Fibroblast of mammary gland (primary cell): ENCODE results near the gene B4GALT5.
A peak's percentile ranks its signal among the peaks of the same experiment; 100 is the strongest.

Experiments
- DNase-seq: peaks from one replicate; pipeline ENCODE4 v3.0.0-alpha.2; 2010; ENCODE audit warnings: low read depth
- H3K4me3 ChIP-seq: 2 replicates; pipeline ENCODE4 v1.5.1; 2011; ENCODE audit warnings: low read depth, mild to moderate bottlenecking, low read length, moderate library complexity; ENCODE audit not compliant: control insufficient read depth
- CTCF ChIP-seq: conservative IDR thresholded peaks from 2 replicates; pipeline ENCODE4 v1.5.1; 2011; ENCODE audit warnings: low read depth, low read length, inconsistent platforms; ENCODE audit not compliant: control insufficient read depth, insufficient read depth

The B4GALT5 gene

GRCh38 chr20:49687595-49688567 lies 25.8 kb downstream of the B4GALT5 start:
- no peak for TF ChIP-seq CTCF
- H3K4me3 ChIP-seq, result no peak overlapping the region
- no peak for DNase-seq

DNA sequence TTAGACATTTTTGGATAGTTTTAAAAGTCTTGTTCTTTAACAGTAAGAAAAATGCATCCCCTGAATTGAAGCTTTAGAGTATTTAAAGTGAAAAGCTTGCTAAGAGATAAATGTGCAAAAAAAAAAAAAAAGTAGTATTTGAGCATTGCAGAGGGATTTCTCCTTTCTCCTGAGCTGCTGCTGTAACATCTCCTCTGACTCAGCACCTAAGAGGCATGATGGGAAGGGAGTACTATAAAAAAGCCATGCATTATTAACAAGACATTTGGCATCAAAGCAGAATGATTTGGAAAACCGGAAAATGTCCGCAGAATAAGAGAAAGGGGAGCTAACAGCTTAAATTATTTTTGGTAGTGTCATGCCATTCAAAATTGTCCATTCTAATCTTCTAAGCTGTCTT lies 27.9 kb downstream of the B4GALT5 start:
- DNase-seq, result peak; percentile 72
- no peak for TF ChIP-seq CTCF
- no peak overlapping the region for H3K4me3 ChIP-seq

DNA sequence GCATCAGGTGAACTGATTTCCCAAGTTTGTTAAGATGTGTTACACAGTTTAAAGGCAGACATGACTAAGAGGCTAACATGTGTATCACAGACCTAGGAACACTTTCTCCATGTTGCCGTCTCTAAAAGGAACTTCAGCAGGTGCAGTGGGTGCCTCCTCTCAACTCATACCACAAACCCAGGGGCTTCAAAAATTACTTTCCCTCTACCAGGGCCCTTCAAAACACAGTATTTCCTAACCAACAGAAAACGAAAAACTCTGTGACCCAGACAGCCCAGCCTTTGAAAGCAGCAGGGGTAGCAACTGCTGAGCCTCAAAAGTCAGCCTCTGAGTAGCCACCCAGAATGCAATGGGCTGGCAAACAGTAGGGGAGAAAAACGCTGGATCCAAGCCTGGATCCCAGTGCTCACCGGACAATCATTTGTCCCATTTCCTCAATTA lies 28.5 kb downstream of the B4GALT5 start:
- no peak overlapping the region for H3K4me3 ChIP-seq
- no peak for TF ChIP-seq CTCF
- DNase-seq, result peak; percentile 25

DNA sequence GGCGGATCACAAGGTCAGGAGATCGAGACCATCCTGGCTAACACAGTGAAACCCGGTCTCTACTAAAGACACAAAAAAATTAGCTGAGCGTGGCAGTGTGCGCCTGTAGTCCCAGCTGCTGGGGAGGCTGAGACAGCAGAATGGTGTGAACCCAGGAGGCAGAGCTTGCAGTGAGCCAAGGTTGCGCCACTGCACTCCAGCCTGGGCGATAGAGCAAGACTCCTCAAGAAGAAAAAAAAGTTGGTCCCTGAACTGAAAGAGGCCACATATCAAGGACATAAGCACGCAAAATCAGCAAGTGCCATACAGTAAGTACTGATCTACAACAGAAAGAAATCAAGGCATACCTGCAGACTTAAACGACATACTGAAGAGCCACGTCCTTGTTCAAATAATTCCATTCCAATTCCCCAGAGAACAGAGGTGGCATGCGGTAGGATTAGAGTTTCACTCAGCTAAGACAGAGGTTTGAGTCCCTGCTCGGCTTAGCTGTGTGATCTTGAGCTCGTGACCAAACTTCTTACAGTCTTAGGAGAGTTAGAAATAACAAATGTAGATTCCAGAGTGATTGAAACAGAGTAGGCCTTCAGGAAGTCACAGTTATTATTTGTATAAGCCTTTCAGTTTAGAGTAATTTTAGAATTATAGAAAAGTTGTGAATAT lies 29.2 kb downstream of the B4GALT5 start:
- no peak overlapping the region for H3K4me3 ChIP-seq
- no peak for DNase-seq
- no peak for TF ChIP-seq CTCF

- no peak for TF ChIP-seq CTCF
- H3K4me3 ChIP-seq, result no peak overlapping the region
- no peak for DNase-seq
Observed at GRCh38 chr20:49682798-49683197, 30.9 kb downstream of the B4GALT5 start.

DNA sequence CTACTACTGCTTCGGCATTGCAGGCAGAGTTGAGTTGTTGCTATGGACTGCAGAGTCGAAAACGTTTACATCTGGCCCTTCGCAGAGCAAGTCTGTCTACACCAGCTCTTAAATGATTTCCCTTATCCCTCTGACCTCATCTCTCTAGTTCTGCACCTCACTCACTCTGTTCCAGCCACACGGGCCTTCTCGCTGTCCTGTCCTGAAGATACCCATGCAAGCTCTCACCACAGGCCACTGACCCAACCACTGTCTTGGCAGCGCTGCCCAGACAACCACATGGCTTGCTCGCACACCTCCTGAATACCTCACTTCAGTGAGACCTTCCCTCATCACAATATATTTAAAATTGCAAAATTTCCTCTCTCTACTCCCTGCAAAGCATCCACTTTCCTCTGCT lies 31.4 kb downstream of the B4GALT5 start:
- no peak overlapping the region for H3K4me3 ChIP-seq
- DNase-seq, result no peak
- no peak for TF ChIP-seq CTCF
